Mucosa of gallbladder (tissue), 1 donor: ENCODE results near the gene LYSMD1. TPM values are rescaled to one million over a fixed set of nuclear protein-coding genes. Genes with fewer than 3 reads are reported as not detected.

Experiments
- DNase-seq: peaks from one replicate; pipeline ENCODE4 v3.0.0-alpha.2; 2020; ENCODE audit warnings: low spot score
- total RNA-seq: library from RNA; stranded (reverse); gene quantifications from one replicate; pipeline ENCODE4 v1.2.1, GENCODE V29; 2021
- donor health status: DM: no; HTN: no; CAD: no.

LYSMD1 gene
- total RNA-seq, 1 donor from 2014 or later, result 11.5 TPM

DNA sequence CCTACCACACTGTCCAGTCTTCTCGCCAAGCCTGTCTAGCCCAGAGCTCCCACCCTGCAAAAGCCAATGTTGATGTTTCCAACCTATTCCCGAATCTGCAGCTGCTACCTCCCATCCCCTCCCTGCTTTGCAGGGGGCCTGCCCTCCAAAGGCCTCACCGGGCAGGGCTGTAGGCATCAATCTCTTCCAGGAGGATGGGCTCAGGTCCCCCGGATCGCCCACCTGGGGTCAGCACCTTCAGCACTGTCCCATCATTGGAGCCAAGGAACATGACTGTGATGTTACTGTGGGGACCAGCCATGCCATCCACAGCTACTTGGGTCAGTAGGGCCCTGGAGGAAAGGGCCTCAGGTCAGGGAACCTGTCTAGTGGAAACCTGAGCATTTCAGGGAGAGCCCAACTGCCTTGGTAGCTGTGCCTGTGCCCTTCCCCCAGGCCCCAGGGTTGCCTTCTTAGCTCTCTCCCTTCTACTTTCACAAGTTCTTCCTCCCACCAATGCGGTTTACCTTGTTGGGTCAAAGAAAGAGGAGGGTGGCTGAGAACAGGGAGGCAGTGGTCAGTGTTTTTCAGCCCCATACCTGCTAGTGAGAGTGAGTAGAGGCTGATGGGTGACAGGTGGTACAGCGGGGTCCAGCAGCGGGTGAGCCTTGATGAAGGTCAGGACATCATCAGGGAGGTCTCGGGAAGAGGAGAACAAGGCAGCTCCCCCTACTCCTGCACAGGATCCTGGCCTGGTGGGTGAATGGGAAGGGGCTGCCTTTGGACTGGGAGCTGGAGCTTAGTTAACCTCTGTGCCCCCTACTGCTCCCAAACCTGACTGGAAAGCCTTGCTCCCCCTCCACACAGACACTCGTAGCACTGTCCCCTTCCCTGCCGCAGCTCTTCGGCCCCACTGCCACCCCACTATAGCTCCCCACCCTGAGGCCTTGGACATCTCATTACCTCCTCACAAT lies 30.0 kb downstream of the LYSMD1 start:
- DNase-seq, result no peak

DNA sequence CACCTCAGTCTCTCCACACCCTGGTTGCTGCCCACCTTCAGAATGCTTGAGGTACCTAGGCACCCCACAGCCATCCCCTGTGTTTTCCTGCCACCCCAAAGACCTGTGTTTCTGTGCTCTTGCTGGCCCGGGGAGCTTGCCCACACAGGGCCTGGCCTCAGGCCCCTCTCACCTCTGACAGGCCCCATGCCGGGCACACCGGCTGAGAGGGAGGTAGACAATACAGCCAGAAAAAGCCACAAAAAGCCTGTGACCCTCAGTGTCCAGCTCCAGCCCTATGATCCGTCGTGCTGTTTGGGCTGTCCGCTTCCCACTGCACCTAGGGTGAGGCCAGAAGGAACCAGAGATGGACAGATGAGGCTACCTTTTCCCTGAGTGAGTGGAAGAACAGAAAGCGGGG lies 30.7 kb downstream of the LYSMD1 start:
- no peak for DNase-seq

DNA sequence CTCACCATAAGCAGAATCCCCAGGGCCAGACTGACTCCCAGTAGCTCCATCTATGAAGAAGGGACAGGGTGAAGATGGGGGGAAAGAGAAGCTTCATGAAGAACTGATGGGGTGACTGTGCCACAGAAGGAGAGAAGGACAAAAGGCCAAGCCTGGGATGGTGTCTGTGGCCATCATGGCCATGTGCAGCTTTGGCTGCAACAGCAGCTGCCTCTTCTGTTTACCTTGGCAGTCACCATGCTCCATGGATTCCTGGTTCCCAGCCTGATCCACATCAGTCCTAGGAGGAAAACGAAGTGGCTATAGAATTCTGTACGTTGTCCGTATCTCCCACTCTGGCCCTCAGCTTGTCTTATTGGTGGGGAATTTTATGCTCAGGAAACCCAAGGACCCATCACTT lies 31.3 kb downstream of the LYSMD1 start:
- no peak for DNase-seq

DNA sequence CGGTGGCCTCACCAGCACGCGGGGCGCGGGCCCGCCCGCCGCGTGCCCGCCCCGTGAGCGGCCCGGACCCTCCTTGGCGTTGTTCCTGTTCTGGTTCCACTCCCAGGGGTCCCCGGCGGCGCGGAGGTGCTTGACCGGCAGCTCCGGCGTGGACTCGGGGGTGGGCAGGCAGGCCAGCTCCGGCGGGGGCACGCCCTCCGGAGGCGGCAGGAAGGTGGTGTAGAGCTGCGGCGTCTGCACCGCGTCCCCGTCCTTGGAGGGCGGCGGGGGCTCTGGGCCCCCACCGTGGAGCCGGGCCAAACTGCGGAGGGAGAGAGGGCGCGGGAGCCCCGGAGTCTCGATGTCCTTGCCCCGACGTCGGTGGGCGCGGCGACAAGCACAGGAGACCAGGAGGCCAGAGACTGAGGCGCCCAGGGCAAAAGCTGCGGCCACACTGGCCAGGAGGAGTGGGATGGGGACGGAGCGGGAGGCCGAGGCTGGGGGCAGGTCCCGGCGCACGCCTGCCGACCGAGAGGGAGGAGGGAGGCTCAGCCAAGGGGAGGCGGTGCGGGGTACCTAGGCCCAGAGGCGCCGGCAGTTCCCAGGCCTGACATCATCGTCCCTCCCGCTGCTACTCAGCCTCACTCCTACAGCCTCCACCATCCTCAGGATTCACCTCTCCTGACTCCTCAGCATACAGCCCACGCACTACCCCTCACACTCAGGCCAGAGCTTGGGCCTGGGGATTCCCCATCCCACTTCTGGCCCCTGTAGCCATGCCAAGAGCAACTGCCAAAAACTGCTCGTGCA lies 32.5 kb downstream of the LYSMD1 start:
- no peak for DNase-seq

DNA sequence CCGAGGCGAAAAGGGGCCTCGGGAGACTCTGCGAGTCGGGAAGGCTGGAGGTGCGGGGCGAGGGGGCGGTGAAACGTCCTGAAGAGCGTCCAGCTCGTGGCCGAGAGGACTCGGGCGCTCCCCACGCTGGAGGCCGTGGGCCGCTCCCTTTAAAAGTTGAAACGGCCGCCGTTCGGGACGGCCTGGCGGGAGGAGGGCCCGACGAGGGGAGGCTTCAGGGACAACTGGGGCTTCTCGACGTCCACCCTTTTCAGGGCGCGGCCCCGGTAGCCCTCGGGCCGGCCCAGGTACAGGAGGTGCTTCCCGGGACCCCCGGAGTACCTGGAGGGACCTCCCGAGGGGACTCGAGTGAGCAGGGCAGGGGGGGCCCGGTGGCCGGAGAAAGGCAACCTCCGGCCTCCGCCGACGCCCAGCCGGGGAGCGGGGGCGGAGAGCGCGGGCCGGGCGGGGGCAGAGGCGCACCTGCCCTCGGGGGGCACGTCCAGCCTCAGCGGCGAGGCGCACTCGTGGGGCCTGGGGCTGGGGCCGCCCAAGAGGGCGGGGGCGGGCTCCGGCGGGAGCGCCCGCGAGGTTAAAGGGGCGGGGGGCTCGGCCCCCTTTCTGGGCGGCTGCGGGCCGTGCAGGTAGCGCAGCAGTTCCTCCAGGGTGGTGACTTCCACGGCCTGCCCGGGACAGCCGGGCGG lies 33.2 kb downstream of the LYSMD1 start:
- no peak for DNase-seq

DNA sequence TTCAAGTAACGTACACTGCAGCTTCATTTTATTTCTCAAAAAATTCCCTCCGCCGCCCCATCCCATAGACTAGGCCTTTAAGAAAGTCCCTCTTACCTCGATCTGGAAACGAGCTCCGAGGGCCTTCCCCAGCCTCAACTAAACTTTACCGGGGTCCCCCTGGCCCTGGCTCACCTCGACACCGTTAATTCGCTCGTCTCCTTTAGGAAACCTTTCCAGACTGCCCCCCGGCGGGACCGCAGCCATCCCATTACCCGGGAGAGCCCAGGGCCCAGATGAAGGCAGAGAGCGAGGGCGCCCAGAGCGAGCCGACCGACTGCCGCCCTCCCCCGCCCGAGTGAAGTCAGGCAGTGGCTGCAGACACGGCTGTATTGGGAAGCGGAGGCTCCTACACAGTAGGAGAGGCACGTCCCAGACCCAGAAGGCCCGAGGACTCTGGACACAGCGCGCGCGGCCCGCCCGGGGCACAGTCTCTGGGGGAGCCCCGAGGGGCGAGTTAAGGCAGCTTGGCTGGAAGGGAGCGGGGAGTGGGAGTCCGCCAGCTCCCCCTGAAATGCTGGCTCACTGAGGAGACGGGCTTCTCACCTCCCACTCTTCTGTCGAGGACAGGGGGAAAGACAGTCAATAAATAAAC lies 33.9 kb downstream of the LYSMD1 start:
- no peak for DNase-seq

DNA sequence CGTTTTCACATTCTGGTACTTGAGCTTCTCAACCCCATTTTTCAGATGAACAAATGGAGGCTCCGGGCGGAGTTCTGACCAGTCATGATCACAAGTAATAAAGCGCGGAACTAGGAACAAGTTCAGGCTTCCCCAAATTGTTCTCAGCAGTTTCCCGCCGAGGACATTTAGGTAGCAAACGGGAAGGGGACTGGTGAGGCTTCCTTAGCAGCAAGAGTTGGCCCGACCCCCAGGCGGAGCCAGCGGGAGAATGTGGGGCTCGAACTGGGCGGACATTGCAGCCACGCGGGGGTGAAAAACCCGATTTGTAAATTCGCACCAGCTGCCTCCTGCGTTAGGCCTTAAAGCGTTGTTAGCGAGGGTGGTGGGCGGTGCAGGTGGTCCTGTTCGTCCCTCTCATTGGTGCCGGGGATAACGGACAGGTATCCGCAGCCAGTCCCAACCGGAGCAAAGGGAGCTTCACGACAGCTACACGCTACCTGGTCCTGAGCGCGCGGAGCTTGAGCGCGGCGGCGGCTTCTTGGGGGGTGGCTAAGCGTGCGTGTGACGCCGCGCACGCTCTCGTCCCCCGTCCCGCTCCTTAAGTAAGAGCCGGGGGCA lies 34.6 kb downstream of the LYSMD1 start:
- peak; percentile 90 for DNase-seq

DNA sequence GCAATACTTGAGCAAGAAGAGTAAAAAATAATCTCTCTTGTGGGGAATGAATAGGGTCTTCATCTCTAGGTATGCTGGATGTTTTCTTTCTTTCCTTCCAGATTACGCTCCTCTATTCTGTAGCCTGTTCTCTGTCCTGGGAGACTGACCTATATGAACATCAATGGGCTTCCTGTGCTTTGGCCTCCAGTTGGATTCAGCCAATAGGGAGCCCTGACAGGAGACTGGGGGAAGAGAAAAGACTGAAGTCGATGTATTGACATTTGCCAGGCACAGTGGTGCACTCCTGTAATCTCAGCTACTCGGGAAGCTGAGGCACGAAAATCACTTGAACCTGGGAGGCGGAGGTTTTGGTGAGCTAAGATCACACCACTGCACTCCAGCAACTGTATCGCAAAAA lies 36.9 kb downstream of the LYSMD1 start:
- DNase-seq, result no peak

DNA sequence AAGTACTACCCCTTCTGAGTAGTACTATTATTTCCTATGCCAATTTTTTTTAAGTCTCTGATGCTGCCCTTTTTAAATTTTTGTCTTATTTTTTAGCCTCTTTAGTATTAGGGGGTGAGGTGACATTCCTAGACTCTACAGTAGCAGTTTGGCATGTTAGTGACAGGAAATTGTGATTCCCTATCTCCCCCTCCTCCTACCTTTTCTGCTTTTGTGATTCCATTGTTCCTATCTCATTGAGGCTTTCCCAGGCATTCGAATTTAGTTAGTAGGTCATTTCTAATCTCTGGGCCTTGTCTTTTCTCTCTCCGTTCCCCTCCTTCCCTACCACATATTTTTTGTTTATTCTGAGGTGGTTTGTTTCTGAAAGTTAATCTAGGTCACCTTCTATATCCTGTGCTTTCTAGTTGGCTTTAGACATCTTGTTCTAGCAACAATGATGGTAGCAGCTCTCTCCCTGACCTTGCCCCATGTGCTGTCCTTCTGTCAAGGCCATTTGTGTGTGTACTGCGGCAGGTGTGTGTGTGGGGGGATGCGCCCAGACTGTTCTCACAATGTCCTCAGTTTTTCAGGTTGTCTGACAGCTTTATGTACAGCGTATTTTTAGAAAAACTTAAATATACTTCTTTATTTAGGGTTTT lies 40.8 kb downstream of the LYSMD1 start:
- DNase-seq, result no peak

DNA sequence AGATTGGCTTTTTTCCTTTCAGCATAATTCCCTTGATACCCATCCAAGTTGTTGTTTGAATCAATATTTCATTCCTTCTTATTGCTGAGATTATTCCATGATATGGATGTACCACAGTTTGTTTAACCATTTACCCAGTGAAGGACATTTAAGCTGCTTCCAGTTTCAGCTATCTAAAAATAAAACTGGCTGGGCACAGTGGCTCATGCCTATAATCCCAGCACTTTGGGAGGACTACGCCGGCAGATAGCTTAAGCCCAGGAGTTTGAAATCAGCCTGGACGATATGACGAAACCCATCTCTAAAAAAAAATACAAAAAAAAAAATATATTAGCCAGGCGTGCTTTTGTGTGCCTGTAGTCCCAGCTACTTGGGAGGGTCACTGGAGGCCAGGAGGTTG lies 51.8 kb downstream of the LYSMD1 start:
- DNase-seq, result no peak

Other genes starting within 250 kb of the LYSMD1 start
- gene SETDB1, start 239.5 kb downstream of the LYSMD1 start, total RNA-seq, result 42.6 TPM
- 350 TPM for gene CERS2, start 191.1 kb downstream of the LYSMD1 start, total RNA-seq
- 25.1 TPM for gene ANXA9, start 183.6 kb downstream of the LYSMD1 start, total RNA-seq
- gene MINDY1, start 159.0 kb downstream of the LYSMD1 start, total RNA-seq, result 60.1 TPM
- 21.6 TPM for gene PRUNE1, start 157.5 kb downstream of the LYSMD1 start, total RNA-seq
- gene BNIPL, start 129.3 kb downstream of the LYSMD1 start, total RNA-seq, result 0.66 TPM
- 12.5 TPM for gene C1orf56, start 118.2 kb downstream of the LYSMD1 start, total RNA-seq
- 87.3 TPM for gene CDC42SE1, start 106.3 kb downstream of the LYSMD1 start, total RNA-seq
- 3.6 TPM for gene MLLT11, start 105.5 kb downstream of the LYSMD1 start, total RNA-seq
- 20.6 TPM for gene GABPB2, start 95.1 kb downstream of the LYSMD1 start, total RNA-seq
- 9.1 TPM for gene SEMA6C, start 19.3 kb downstream of the LYSMD1 start, total RNA-seq
- gene TNFAIP8L2, start 9.3 kb downstream of the LYSMD1 start, total RNA-seq, result 4.6 TPM
- gene SCNM1, start 242 bp upstream of the LYSMD1 start, total RNA-seq, result 36.4 TPM
- gene TMOD4, start 10.1 kb upstream of the LYSMD1 start, total RNA-seq, result 0.78 TPM
- gene VPS72, start 24.3 kb upstream of the LYSMD1 start, total RNA-seq, result 43.8 TPM
- 41.8 TPM for gene PIP5K1A, start 32.6 kb upstream of the LYSMD1 start, total RNA-seq
- 125 TPM for gene PSMD4, start 88.8 kb upstream of the LYSMD1 start, total RNA-seq
- gene ZNF687, start 116.4 kb upstream of the LYSMD1 start, total RNA-seq, result 40.4 TPM
- gene PI4KB, start 161.5 kb upstream of the LYSMD1 start, total RNA-seq, result 71.4 TPM
- 50.9 TPM for gene RFX5, start 181.3 kb upstream of the LYSMD1 start, total RNA-seq
- gene SELENBP1, start 206.8 kb upstream of the LYSMD1 start, total RNA-seq, result 180 TPM
- gene PSMB4, start 233.7 kb upstream of the LYSMD1 start, total RNA-seq, result 195 TPM